RCC 7860 (cell line): ENCODE data around the gene SMCO4.
"Not testable (repeated sequence)": the region's sequence is repeated elsewhere in the genome, so short reads cannot be mapped to it uniquely, and the experiment has no call there.

Experiments
- DNase-seq: peaks from one replicate; pipeline ENCODE4 v3.0.0-alpha.2; 2015; ENCODE audit warnings: low spot score
- FAIRE-seq: peaks from 2 replicates; lab custom pipeline; 2012; peaks lifted over from hg19 to GRCh38; lab: Jason Lieb, UNC

Gene SMCO4

DNA sequence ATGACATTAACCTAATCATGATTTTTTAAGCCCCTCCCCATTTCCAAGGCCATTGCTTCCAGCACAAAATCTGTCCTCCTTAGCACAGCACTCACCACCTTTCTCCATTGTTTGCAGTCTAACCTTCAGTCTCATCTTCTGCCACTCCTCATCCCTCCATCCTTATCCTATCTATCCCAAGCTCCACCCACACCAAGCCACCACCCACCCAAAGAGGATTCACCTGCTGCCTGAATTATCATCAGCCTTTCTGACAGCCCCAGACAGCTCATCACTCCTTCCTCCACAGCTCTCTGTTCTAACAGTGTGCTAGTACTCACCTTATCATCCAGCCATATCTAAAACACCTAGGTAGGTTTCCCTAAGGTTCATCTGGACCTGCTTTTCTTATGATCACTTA is 20.7 kb upstream of the SMCO4 start:
- no peak for FAIRE-seq
- no peak for DNase-seq

- FAIRE-seq: no peak
Observed at GRCh38 chr11:93560199-93560932, 17.2 kb upstream of the SMCO4 start.

GRCh38 chr11:93559681-93560080 is 16.5 kb upstream of the SMCO4 start:
- DNase-seq (no peak), FAIRE-seq (no peak)

More at GRCh38 chr11:93560199-93560932, 17.2 kb upstream of the SMCO4 start:
- no peak for DNase-seq

DNA sequence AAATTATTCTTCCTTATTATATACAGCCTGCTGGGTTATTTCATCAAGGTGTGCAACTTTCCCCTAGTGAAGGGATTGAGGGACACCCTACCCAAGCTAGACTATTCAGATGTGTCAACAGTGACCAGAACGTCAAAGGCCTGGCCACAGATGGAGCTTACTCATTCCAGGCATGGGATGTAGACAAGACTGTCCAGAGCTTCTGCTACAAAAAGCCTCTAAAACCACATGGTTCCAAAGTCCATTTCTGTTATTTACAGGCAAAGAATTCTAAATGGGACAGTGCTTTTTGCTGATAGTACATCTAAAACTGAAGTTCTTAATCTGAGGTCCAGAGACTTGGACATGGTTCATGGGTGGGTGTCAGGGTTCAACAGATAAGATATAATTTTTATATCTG is 9.7 kb upstream of the SMCO4 start:
- no peak for FAIRE-seq
- DNase-seq: no peak

DNA sequence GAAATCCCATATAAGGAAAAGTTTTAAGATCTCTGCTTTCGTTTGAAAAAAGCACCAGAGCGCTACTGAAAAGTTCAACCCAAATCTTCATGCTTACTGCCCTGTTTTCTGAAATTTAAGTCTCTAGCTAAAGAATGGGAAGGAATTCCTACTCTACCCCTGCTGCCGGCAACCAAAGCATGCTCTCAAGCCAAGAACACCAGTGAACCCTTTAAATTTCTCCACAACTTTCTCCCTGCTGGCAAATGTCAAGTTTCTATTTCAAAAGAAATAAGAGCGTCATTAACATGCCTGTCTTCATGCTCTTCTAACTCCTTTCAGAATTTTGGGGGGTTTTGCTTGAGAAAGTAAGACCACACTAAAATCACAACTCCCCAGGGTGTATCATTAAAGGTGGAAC is 6.8 kb upstream of the SMCO4 start:
- no peak for FAIRE-seq
- no peak for DNase-seq

GRCh38 chr11:93548679-93549319 is 5.6 kb upstream of the SMCO4 start:
- FAIRE-seq: no peak
- DNase-seq: no peak

DNA sequence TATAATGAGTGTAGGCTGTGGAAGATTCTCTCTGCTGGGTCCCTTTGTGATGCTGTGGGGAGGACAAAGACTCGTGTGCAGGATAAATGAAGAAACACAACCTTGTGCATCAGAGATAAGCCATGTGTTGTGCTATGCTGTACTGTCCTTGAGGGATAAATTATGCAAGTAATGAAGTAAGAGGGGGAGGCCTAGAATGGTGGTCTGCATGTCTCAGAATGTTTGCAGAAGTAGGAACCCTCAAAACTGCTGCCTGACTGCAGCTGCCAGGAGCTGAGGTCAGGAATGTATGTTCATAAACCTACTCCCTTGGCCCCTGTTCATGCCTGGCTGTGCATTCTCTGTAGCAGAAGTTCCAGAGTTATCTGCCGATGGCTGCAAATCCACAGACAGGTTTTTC is 4.6 kb upstream of the SMCO4 start:
- DNase-seq (no peak), FAIRE-seq (no peak)

- FAIRE-seq (no peak), DNase-seq (no peak)
Observed at GRCh38 chr11:93547028-93547427, 3.8 kb upstream of the SMCO4 start.

- DNase-seq (no peak), FAIRE-seq (no peak)
Observed at GRCh38 chr11:93545566-93545965, 2.4 kb upstream of the SMCO4 start.

- DNase-seq (no peak), FAIRE-seq (no peak)
Observed at GRCh38 chr11:93542811-93543229, 371 bp downstream of the SMCO4 start.

DNA sequence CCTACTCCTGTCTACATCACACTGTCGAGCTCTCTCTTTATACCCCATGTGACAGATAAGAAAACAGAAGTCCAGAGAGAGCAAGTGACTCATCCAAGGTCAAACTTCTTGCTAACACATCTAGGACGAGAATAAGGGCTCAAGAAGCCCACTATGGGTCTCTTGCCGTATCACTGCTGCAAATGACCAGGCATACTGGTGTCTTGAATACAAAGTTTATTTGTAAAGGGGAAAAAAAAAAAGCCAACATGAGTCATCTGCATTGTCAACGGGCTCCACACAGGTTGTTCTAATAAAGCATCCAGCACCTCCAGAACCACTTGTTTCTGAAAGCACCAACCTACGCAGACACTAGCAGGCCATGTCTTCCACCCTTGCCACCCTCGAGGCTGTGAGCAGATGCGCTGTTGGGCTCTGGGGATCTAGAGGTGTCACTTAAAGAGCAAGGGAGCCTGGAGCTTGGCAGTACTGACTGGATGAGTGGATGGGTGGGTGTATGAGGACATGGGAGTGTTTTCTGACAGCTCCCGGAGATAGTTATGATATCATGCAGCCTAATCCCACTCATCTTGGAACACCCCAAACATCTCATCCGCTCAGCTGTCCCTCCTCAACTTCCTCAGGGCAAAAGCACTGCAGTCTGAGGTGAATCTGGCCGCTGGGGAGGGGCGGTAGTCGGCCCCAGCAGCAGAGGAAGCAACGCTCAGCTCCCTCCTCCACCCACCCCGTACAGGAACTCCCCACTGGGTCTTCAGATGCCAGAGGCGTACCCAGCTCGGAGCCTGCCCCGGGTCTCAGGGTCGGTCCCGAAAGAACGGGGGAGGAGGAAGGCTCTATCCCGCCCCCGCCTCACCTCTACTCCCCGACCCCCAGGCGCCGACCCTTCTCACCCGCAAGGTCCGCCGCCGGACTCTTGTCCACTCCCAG is 1.0 kb downstream of the SMCO4 start:
- DNase-seq (peak; percentile 61), FAIRE-seq (no peak)

DNA sequence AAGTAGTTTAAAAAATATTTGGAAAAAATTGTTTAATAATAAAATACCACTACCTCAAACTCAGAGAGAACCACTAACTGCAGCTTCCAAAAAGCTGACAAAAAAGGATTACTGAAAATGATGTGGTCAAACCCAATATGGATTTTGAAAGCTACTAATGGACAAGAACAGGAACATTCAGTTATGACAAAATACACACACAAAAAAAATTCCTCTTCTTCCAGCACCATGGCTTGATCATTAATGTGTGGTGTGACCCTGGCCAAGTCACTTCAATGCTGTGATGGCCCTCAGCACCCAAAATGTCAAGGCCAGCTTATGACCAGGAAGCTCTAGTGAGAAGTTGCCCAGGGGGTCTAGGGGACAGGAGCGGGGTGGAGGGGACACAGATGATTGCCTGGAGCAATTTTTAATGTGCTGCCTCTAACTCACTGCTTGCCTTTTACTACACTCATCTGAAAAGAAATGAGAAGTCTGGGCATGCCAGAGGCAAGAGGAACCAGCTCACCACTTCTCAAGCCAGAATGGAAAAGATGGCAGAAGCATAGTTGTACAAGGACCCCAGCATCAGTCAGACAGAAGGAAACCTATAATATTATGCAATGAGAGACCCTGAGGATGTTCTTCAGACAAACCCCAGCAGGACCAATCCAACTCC is 2.2 kb downstream of the SMCO4 start:
- FAIRE-seq: no peak

GRCh38 chr11:93540337-93540736 is 2.9 kb downstream of the SMCO4 start:
- no peak for FAIRE-seq

More for the DNA sequence above, 2.2 kb downstream of the SMCO4 start:
- DNase-seq: no peak

GRCh38 chr11:93537767-93538261 is 5.4 kb downstream of the SMCO4 start:
- no peak for FAIRE-seq
- no peak for DNase-seq

More at GRCh38 chr11:93540337-93540736, 2.9 kb downstream of the SMCO4 start:
- DNase-seq: no peak

DNA sequence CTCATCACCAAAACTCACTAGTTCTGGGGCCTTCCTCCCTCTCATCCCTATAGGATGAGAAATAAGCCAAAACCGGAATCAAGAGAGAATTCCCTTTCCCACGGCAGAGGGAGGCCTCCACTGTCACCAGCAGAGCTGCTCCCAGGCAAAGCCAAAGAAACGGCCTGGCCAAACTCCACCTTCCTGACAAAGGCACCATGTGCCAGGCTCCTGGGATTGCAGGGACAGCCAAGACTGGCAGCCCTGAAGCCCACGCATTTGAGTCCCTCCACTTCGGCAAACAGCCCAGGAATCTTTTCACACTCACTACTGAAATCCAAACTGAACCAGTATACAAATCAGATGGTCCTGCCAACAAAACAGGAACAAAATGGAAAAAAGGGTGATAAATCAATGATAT is 6.1 kb downstream of the SMCO4 start:
- FAIRE-seq (no peak), DNase-seq (no peak)

DNA sequence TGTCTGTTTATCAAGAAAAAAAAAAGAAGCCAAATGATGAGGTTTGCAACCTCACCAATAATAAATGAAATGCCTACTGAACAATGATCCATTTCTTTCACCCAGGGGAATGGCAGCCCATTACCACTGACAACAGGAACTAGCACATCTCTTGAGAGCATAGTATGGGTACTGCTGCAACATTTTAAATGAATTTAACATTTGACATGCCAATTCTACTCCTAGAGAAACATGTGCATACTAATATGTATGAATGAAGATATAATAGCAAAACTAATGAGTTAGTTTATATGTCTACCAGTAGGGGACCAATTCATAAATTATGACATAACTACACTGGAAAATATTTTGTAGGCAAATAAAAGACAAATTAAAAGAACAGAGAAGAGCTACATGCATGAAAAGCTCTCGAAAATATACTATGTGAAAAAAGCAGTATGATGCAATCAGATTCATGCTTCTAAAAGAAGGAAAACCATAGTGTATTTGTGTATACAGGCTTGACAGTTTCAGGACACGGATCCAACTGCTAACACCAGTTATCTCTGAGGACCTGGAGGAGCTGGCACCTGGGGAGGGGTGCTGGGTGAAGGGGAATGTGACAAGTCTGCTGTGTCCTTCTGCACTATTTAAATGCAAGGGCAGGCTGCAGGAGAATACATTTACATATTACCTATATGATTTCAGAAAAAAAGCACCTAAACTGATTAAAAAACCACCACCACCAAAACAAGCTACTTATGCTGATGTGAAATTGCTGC is 6.9 kb downstream of the SMCO4 start:
- FAIRE-seq: no peak
- DNase-seq: no peak

GRCh38 chr11:93535578-93535977 is 7.6 kb downstream of the SMCO4 start:
- not testable (repeated sequence) for FAIRE-seq, DNase-seq

DNA sequence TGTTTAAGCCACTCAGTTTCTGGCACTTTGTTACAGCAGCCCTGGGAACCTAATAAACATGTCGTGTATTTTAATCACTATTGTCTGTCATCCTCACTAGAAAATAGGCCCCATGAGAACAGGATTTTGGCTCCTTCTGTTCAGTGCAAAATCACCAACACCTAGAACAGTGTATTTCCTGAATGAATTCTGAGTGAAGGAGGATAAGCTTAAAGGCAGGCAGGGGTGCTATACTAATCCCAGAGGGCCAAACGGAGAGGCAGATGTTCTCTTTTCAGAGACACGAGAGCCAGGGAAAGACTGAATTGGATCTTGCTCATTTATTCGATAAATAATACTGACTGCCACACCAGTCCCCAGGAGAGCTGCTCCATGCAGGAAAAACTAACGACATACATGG is 10.4 kb downstream of the SMCO4 start:
- no peak for DNase-seq
- FAIRE-seq: no peak

DNA sequence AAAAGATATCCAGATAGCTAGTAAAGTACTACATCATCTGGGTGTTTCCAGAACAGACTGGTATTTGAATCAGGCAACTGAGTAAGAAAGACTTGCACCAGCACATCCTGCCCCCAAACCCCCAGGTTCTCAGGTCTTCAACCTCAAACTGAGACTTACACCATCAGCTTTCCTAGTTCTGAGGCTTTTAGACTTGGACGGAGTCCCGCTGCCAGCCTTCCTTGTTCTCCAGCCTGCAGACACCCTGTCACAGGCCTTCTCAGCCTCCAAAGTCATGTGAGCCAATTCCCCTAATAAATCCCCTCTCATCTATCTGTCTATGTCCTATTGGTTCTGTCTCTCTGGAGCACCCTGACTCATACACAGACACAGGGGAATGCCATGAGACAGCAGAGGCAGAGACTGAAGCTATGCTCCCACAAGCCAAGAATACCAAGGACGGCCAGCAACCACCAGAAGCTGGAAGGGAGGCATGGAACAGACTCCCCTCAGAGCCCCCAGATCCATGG is 10.9 kb downstream of the SMCO4 start:
- FAIRE-seq (no peak), DNase-seq (no peak)

- DNase-seq: no peak
- FAIRE-seq: no peak
Observed at GRCh38 chr11:93530468-93530826, 12.7 kb downstream of the SMCO4 start.
